ENCODE data around the gene E2F6. TPM values are rescaled to one million over a fixed set of nuclear protein-coding genes. Genes with fewer than 3 reads are reported as not detected.
A peak's percentile ranks its signal among the peaks of the same experiment; 100 is the strongest.

The E2F6 gene
- total RNA-seq, 1 experiment from 2014 or later: 27.1 TPM

GRCh38 chr2:11480859-11481258, 14.9 kb upstream of the E2F6 start:
- Histone ChIP-seq H3K79me2 (ENCODE audit: low read length) (no peaks in the 10 kb centered on the region), H3K27ac (ENCODE audit: low read length) (no peak overlapping the region), H3K9me3 (ENCODE audit: low read length) (no peaks in the 10 kb centered on the region), H3K4me3 (ENCODE audit: low read length) (no peak overlapping the region), H3K4me1 (ENCODE audit: insufficient read depth, low read length) (peaks cover 6% of the 10 kb centered on the region; the same call in 1 of the 2 replicates), H4K20me1 (ENCODE audit: low read length) (no peaks in the 10 kb centered on the region), H3F3A (ENCODE audit: low read length, unreplicated experiment) (no peaks in the 10 kb centered on the region), H3K9me2 (replicated peaks; ENCODE audit: low read length) (no peaks in the 10 kb centered on the region), H2AFZ (ENCODE audit: low read length) (no peak overlapping the region), H3K9ac (ENCODE audit: low read length) (no peak overlapping the region), H3K36me3 (ENCODE audit: low read depth, low read length) (no peaks in the 10 kb centered on the region), H3K27me3 (ENCODE audit: low read length) (peaks cover 14% of the 10 kb centered on the region), H3K4me2 (ENCODE audit: low read length) (no peak overlapping the region)
- BruUV-seq (replicated peaks): no TSS peak
- DNase-seq: peak; percentile 27
- ChIA-PET POLR2A (ENCODE audit: unreplicated experiment) (interaction anchor here (0.6 kb wide), 1 partner anchor 329 kb away, joined by 3 read pairs; no protein-coding TSS in a partner anchor), CTCF (interaction anchor here (0.7 to 1.5 kb wide), 2 partner anchors 103 to 113 kb away, joined by 3 to 9 read pairs; no protein-coding TSS in a partner anchor)
- intact Hi-C loops (cut with micrococcal nuclease): no loop called here
- no peak for TF ChIP-seq EZH2phosphoT487 (IDR thresholded peaks at IDR 0.05; ENCODE audit: borderline replicate concordance, low read length)
- TF ChIP-seq EZH2 (IDR thresholded peaks at IDR 0.05; ENCODE audit: low read length, unreplicated experiment): no peak
- no peak for TF ChIP-seq CTCF (conservative IDR thresholded peaks at IDR 0.05; ENCODE audit: low read depth, low read length)
- ATAC-seq: no peak

GRCh38 chr2:11480406-11480805, 14.4 kb upstream of the E2F6 start:
- peaks cover 9% of the 10 kb centered on the region; the same call in 1 of the 2 replicates for H3K27me3 ChIP-seq (ENCODE audit: low read length)
- no peak overlapping the region for H3K9ac ChIP-seq (ENCODE audit: low read length)
- no peaks in the 10 kb centered on the region for H3K9me2 ChIP-seq (replicated peaks; ENCODE audit: low read length)
- TF ChIP-seq CTCF (conservative IDR thresholded peaks at IDR 0.05; ENCODE audit: low read depth, low read length): no peak
- no peak for TF ChIP-seq EZH2phosphoT487 (IDR thresholded peaks at IDR 0.05; ENCODE audit: borderline replicate concordance, low read length)
- TF ChIP-seq EZH2 (IDR thresholded peaks at IDR 0.05; ENCODE audit: low read length, unreplicated experiment): no peak
- no peaks in the 10 kb centered on the region for H3K9me3 ChIP-seq (ENCODE audit: low read length)
- BruUV-seq (replicated peaks): no TSS peak
- no peaks in the 10 kb centered on the region for H4K20me1 ChIP-seq (ENCODE audit: low read length)
- no peak for DNase-seq
- POLR2A ChIA-PET (ENCODE audit: unreplicated experiment): interaction anchor here (0.6 kb wide), 1 partner anchor 328 kb away, joined by 3 read pairs; no protein-coding TSS in a partner anchor
- intact Hi-C loops (cut with micrococcal nuclease): no loop called here
- H3K79me2 ChIP-seq (ENCODE audit: low read length): no peaks in the 10 kb centered on the region
- no peak overlapping the region for H3K4me2 ChIP-seq (ENCODE audit: low read length)
- no peak overlapping the region for H3K27ac ChIP-seq (ENCODE audit: low read length)
- peaks cover 6% of the 10 kb centered on the region; the same call in 1 of the 2 replicates for H3K4me1 ChIP-seq (ENCODE audit: insufficient read depth, low read length)
- CTCF ChIA-PET: interaction anchor here (0.7 to 1.5 kb wide), 2 partner anchors 104 to 113 kb away, joined by 3 to 9 read pairs; no protein-coding TSS in a partner anchor
- no peaks in the 10 kb centered on the region for H3F3A ChIP-seq (ENCODE audit: low read length, unreplicated experiment)
- H3K4me3 ChIP-seq (ENCODE audit: low read length): no peak overlapping the region
- H2AFZ ChIP-seq (ENCODE audit: low read length): no peak overlapping the region
- no peak for ATAC-seq
- no peaks in the 10 kb centered on the region for H3K36me3 ChIP-seq (ENCODE audit: low read depth, low read length)

GRCh38 chr2:11478899-11479605, 13.1 kb upstream of the E2F6 start:
- Histone ChIP-seq H3K4me3 (ENCODE audit: low read length) (no peak overlapping the region), H3K27ac (ENCODE audit: low read length) (no peak overlapping the region), H3K9me3 (ENCODE audit: low read length) (no peaks in the 10 kb centered on the region), H3K4me1 (ENCODE audit: insufficient read depth, low read length) (peaks cover 6% of the 10 kb centered on the region; the same call in 1 of the 2 replicates), H3K9ac (ENCODE audit: low read length) (no peak overlapping the region), H3K27me3 (ENCODE audit: low read length) (peaks cover 5% of the 10 kb centered on the region; the same call in 1 of the 2 replicates), H4K20me1 (ENCODE audit: low read length) (no peaks in the 10 kb centered on the region), H3K9me2 (replicated peaks; ENCODE audit: low read length) (no peaks in the 10 kb centered on the region), H2AFZ (ENCODE audit: low read length) (no peak overlapping the region), H3K79me2 (ENCODE audit: low read length) (no peaks in the 10 kb centered on the region), H3K36me3 (ENCODE audit: low read depth, low read length) (no peaks in the 10 kb centered on the region), H3K4me2 (ENCODE audit: low read length) (no peak overlapping the region), H3F3A (ENCODE audit: low read length, unreplicated experiment) (no peaks in the 10 kb centered on the region)
- no peak for TF ChIP-seq EZH2phosphoT487 (IDR thresholded peaks at IDR 0.05; ENCODE audit: borderline replicate concordance, low read length)
- no peak for TF ChIP-seq EZH2 (IDR thresholded peaks at IDR 0.05; ENCODE audit: low read length, unreplicated experiment)
- no peak for TF ChIP-seq CTCF (conservative IDR thresholded peaks at IDR 0.05; ENCODE audit: low read depth, low read length)
- ChIA-PET POLR2A (ENCODE audit: unreplicated experiment) (no interaction called here), CTCF (no interaction called here)
- intact Hi-C loops (cut with micrococcal nuclease): loop anchor here (1.0 kb wide), 3 partner anchors 105 to 300 kb away; no protein-coding TSS in a partner anchor
- DNase-seq (no peak), ATAC-seq (no peak)
- no TSS peak for BruUV-seq (replicated peaks)
